HT-29 (cell line): ENCODE measurements around the gene ZNF732. TPM values are rescaled to one million over a fixed set of nuclear protein-coding genes. Genes with fewer than 3 reads are reported as not detected.
"Not testable (repeated sequence)": the region's sequence is repeated elsewhere in the genome, so short reads cannot be mapped to it uniquely, and the experiment has no call there.

Experiments
- DNase-seq: peaks from one replicate; pipeline ENCODE4 v3.0.0-alpha.2; 2015; ENCODE audit warnings: low spot score
- total RNA-seq: library from RNA; depleted of rRNA; stranded (reverse); fragments of >200 nt; shearing (Covaris generic); gene quantifications from 2 replicates; pipeline ENCODE4 v1.2.3, GENCODE V29; 2014; rRNA removed

The ZNF732 gene
- total RNA-seq, result not detected in 2 replicates

DNA sequence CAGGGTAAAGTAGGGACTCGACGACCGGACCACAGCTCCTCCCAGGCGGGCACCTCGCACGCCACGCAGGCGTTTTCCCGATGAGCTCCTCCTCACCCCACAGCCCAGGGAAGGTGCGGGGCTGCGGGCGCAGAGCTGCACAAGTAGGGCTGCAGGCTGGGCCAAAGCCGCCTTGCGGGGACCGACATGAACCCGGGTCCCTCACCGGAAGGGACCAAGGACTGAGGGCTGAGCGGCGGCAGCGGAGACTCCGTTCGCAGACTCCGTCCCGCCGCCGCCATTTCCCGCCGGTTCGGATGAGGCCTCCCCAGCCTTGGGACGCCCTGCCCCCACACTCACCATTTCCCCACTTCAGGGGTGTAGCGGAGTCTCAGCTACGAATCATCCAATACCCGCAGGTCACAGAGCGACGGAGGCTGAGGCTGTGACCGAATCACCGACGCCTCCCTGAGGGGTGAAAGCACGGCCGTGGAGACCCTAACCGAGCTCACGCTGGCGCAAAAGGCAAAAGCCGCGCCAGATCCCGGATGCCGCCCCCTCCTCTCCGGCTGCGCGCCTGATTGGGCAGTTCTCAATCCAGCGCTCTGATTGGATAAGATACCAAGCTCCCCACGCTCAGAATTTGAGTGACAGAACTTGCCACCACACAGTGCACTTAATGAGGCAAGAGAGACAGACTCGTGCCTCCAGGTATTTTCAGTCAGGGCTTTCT, at the start of gene ZNF732:
ZNF732 (minus strand) TSS at position 506 of the 712 bp plus-strand sequence; CDS start at position 342, 164 bp downstream.
- DNase-seq, result no peak

DNA sequence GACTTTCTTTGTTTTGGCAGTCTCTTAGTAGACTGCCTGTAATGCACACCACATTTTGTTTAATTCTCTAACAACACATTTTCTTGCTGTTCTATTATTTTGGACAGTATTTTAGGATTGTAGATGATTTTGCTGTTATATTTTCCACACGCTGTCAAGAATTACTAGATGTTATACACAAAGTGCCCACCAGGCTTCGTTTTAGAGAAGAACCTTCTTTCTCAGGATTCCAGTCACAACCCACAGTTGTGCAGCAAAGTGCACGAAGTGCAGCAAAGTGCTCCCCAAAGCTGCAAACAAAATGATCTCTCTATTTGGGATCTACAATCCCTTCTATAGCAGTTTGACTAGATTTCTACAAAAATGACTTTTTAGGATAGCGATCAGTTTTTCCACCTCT, 34.7 kb upstream of the ZNF732 start:
- DNase-seq, result no peak

DNA sequence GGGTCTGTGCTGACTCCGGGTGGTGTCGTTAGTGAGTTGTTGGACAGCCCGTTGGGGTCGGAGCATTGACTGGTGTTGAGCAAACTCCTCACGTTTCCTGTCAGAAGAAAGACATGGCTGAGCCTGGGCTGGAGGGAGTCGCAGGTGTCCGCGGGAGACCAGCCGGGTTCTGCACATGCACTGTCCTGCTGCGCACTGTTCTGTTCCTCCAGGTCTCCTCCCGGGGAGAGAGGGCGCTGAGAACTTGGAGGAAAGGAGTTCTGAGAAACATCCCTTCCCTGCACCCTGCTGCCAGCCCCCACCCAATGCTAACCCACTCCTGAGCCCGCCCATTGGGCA, 33.5 kb upstream of the ZNF732 start:
- DNase-seq, result no peak

DNA sequence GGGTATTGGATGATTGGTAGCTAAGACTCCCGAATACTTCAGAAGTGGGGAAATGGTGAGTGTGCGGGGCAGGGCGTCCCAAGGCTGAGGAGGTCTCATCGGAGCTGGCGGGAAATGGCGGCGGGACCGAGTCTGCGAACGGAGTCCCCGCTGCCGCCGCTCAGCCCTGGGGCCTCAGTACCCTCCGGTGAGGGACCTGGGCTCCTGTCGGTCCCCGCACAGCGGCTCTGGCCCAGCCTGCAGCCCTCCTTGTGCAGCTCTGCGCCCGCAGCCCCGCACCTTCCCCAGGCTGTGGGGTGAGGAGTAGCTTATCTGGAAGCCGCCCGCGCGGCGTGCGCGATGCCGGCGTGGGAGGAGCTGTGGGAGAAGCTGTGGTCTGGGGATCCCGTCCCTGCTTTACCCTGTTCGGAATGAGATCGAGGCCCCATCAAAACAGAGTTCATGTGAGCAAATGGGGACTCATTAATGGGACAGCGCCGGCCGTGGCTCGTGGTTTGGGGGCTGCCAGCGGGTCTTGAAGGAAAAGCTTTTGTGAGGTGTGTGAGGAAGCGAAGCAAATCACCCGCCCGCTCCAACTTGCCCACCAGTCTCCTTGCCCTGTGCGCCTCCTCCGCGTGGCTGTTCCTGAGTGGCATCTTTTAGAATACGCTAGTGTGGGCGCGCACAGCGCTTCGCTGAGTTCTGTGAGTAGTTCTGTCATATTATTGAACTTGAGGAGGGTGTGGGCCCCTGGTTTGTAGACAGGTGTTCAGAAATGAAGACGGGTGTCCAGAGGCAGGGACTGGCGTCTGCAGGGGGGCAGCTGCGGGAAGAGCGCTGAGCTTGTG, 32.9 kb upstream of the ZNF732 start:
- no peak for DNase-seq

DNA sequence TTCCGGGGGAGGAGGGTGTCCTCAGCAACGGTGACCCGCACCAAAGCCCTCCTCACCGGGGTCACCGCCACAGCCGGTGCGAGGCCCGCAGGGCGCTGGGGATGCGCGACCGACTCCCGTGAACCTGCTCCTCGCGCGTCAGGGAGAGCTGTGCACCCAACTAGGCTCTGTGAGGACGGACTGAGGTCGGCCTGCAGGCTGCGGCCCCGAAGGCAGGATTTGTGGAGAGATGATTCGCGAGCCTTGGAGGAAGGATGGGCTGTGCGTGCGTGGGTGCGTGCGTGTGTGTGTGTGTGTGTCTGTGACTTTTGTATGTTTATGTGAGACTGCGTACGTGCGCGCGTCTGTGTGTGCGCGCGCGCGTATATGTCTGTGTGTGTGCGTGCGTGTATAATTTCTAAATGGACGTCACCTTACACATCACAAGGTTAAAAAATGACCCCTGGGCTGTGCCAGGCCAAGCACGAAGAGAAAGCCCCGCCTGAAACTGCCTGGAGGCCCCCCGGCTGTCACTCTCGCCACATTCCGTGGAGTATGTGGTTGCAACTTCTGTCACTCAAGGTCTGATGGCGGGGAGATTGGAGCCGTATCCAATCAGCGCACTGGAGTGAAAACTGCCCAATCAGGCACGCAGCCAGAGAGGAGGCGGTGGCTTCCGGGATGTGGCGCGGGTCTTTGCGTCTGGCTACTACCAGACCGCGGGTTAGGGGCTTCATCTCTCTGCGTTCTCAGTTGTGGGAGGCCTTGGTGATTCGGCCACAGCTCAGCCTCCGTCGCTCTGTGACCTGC, 32.1 kb upstream of the ZNF732 start, which contains the start of gene ZNF141:
ZNF141 (plus strand) TSS at position 672 of the 789 bp plus-strand sequence. CDS start 170 bp downstream, outside the sequence.
- DNase-seq, result no peak

DNA sequence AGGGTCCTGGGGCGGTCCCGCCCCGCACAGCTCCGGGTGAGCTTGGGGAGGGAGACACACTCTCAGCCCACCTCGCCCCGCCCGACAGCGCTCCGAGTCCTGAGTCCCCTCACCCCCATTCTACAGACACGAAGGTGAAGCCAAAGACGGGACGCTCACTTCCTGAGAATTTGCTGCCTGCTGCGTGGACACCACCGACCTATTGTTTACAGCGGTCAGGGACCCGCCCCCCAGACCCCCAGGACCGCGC, 31.5 kb upstream of the ZNF732 start:
- DNase-seq, result no peak

DNA sequence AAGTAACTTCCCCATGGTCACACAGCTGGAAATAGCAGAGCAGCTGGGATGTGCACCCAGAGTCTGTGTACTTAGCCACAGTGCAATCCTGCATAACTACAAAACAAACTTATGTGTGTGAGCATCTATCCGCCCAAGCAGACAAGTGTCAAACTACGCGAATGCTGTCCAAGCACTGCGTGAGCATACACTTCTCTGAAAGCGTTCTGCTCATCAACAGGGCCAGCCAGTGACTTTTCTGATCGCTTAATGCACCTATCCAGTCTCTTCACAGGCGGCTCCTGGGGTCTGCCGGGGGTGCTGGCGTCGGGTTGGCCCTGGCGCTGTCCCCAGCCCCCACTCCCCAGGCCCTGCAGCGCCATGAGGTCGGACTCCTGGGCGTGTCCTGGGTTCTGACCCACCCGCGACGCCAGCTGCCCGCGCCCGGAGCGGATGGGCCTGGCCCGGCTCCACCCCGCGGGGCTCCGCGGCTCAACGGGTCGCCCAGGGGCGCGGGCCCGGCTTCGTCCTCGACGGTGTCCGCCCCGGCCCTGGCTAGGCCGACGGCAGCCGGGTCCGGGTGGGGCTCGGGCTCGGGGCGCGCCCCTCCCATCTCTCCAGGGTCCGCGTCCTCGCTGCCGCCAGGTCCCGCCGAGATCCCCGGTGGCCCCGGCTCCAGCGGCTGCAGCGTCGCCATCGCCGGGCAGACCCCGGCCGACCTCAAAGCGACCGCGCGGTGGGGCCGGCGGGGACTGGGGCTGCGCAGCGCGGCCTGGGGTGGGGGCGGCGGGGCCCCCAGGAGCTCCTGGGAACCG, 31.0 kb upstream of the ZNF732 start:
- DNase-seq, result no peak

DNA sequence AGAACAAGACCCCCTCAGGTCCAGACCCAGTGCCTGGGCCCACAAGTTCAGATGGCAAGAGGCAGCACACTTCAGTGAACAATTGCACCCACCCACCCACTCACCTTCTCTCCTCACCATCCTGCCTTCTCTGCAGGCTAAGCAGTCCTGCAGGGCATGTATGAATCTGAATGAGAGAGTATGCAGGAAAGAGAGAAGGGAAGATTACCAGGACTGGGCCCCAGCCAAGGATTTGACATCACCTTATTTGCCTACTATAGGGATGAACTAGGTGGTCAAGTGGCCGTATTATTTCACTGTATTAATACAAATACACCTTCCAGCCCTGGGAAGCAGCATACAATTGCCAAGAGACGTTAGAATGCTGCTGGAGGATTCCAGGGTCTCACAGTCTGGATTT, 30.2 kb upstream of the ZNF732 start:
- no peak for DNase-seq

DNA sequence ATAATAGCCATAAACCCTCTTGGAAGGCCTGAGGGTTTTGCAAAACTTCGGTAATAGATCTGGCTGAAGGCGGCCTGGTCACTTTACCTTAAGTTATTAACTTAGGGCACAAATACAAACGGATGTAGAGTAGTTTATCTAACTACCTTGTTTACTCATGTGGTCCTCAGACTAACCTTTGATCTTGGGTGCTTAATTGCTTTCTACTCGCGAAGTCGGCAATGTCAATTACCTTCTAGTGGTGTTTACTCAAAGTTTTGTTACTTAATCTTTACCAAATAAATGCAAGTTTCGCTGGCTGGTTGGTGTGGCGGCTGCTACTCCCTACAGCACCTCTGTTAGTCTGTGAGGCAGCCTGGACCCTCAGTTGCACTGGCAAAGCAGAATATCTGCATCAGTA, 23.5 kb upstream of the ZNF732 start:
- DNase-seq, result no peak

DNA sequence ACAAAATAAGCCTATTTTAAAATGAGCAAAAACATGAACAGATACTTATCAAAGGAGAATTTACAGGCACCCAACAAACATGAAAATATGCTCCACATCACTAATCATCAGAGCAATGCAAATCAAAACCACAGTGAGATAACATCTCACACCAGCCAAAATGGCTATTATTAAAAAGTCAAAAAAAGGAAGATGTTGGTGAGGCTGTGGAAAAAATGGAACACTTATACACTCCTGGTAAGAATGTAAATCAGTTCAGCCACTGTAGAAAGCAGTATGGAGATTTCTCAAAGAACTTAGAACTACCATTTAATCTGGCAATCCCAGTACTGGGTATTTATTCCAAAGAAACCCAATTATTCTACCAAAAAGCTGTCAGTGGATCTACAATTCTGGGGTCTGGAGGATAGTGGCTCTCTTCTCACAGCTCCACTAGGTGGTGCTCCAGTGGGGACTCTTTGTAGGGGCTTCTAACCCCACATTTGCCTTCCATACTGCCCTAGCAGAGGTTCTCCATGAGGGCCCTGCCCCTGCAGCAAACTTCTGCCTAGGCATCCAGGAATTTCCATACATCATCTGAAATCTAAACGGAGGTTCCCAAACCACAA, 9.1 kb upstream of the ZNF732 start:
- no peak for DNase-seq

DNA sequence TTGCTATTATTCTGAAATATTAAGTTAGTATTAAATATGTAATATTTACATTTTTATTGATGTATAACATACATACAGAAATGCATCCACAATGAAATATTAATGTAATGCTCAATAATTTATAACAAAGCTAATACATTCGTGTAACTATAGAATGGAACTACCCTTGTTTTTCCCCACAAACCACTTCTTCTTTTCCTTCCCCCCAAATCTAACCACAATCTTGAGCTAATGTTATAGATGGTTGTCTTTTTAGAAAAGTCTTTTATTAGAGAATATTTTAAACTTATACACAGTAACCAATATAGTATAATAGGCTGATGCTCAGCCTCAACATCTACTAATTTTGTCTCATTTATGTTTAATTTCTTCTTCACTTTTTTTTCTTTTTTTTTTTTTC, 4.5 kb upstream of the ZNF732 start:
- no peak for DNase-seq

DNA sequence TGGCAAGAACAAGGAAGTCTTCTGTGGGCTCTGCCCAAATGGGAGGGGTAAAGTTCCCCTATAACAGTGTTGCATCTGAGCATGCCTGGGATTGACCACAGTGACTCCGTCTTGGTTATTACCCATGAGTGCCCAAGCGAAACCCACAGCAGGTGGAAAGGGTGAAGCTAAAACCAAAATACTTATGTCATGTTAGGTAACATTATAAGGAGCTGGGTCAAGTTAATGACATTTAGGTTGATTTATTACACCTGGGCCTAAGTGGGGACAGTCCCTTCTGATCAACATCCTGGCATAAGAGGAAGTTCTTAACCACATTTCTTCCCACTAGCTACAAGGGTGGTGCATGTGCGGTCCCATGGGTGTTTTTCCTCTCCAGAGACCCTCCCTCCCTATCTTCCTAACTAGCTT, 1.3 kb upstream of the ZNF732 start:
- DNase-seq, result no peak

DNA sequence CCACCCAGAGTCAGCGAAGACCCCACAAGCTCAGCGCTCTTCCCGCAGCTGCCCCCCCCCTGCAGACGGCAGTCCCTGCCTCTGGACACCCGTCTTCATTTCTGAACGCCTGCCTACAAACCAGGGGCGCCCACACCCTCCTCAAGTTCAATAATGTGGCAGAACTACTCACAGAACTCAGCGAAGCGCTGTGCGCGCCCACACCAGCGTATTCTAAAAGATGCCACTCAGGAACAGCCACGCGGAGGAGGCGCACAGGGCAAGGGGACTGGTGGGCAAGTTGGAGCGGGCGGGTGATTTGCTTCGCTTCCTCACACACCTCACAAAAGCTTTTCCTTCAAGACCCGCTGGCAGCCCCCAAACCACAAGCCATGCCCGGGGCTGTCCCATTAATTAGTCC, 758 bp downstream of the ZNF732 start:
- DNase-seq, result not testable (repeated sequence)

DNA sequence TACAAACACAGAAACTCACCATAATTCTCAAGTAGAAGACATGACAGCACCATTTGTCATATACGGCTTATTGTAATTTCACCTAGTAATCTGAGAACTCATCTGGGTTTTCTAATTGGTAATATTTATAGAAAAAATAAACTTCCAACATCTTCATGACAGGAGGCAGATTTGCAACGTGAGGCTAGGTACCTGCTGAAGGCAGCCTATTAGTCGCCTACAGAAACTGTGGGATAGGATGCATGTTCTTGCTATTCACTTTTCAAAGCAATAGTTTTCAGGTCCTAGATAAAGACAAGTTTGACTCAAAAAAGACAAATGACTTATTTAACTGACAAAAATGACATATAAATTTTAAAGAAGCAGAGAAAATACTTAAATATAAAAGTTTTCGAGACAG, 2.9 kb downstream of the ZNF732 start:
- no peak for DNase-seq

DNA sequence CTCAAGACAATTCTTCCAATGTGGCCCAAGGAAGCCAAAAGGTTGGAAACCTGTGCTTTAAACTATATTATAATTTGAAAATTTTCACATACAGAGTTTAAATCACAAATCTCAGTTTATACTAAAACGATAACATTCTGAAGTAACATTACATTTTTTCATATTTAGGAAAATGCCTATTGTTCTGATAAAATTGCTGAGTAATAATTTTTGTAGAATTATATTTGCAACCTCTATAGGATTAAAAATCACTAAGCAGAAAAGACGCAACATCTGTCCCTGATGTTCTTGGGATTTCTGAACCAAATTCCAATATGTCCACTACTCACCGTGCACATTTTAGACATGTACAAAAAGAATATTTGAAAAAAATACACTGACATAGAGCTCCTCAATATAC, 10.5 kb downstream of the ZNF732 start:
- no peak for DNase-seq

DNA sequence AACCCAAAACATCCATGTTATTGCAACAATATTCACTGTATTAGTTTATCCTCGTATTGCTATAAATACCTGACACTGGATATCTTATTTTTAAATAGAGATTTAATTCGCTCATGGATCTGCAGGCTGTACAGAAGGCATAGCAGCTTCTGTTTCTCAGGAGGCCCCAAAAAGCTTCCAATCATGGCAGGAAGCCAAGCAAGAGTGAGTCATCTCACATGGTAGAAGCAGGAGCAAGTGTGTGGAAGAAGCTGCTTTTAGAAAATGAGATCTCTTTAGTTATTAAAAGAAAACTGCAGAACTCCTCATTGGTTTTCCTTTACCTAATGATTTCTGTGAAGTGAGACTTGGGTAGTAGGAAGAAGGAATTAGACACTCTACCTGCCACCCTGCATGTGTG, 16.4 kb downstream of the ZNF732 start:
- DNase-seq, result no peak

DNA sequence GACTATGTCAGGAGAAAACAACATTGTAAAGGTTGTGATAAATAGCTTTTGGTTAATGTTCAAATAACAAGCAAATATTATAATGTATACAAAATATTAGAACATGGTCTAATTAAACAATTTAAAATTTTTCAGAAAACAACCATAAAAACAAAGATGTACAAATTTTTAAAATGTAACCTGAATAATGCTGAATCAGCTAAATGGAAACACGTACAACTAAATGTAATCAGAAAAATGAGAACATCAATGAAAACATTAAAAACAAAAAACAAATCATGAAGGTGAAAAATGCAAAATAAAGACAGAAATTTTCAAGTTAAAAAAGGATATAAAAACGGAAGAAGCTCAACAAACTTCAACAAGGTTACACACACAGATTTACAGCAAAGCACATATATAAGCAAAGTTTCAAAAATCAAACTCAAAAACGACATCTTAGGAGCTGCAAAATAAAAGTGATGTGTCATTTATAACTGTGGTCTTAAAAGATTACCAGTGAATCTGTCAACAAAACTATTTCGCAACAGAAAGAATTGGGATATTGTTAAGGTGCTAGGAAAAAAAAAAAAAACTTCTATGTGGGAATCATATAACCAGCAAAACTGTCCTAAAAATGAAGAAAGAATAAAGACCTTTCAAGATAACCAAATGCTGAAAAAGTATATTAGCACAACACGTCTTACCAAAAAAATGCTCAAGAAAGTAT, 31.8 kb downstream of the ZNF732 start:
- DNase-seq, result no peak

DNA sequence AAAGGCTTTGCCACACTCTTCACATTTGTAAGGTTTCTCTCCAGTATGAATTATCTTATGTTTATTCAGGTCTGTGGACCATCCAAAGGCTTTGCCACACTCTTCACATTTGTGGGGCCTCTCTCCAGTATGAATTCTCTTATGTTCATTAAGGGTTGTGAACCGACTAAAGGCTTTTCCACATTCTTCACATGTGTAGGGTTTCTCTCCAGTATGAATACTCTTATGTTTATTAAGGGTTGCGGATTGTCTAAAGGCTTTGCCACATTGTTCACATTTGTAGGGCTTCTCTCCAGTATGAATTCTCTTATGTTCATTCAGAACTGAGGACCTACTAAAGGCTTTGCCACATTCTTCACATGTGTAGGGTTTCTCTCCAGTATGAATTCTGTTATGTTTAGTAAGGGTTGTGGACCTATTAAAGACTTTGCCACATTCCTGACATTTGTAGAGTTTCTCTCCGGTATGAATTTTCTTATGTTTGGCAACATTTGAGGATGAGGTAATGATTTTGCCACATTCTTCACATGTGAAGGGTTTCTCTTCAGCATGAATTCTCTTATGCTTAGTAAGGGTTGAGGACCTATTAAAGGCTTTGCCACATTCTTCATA, 33.7 kb downstream of the ZNF732 start:
- no peak for DNase-seq

DNA sequence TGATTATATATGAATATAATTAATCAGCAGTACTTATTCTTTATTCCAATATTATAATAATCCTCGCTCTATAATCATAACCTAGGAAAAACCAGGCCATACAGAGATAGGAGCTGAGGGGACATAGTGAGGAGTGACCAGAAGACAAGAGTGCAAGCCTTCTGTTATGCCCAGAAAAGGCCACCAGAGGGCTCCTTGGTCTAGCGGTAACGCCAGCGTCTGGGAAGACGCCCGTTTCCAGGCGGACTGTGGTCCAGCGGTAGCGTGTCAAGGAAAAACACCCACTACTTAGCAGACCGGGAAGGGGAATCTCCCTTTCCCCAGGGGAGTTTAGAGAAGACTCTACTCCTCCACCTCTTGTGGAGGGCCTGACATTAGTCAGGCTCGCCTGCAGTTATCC, 46.0 kb downstream of the ZNF732 start:
- DNase-seq, result peak; percentile 17

DNA sequence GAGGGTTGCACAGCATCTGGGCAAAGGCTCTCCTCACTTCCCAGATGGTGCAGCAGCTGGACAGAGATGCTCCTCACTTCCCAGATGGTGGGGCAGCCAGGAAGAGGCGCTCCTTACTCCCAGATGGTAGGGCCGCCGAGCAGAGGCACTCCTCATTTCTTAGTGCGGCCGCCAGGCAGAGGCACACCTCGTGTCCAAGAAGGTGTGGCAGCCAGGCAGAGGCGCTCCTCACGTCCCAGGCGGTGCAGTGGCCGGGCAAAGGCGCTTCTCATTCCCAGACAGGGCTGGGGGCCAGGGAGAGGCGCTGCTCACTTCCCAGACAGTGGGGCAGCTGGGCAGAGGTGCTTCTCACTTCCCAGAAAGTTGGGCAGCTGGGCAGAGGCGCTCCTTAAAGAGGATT, 48.8 kb downstream of the ZNF732 start:
- no peak for DNase-seq
